Type B pancreatic cell (in vitro differentiated cells): Measurements from ENCODE around the gene KLHL29. TPM values are rescaled to one million over a fixed set of nuclear protein-coding genes. Genes with fewer than 3 reads are reported as not detected.
A peak's percentile ranks its signal among the peaks of the same experiment; 100 is the strongest.

ENCODE experiments used
- DNase-seq: peaks from one replicate; pipeline ENCODE4 v3.0.0; 2021; ENCODE audit warnings: mixed read lengths; ENCODE audit not compliant: unreplicated experiment; ENCODE audit errors: extremely low spot score
- H3K27ac Mint-ChIP-seq: 2 replicates; pipeline ENCODE4 v1.8.0; 2021; ENCODE audit warnings: mild to moderate bottlenecking, mixed read lengths
- H3K27me3 Mint-ChIP-seq: 2 replicates; pipeline ENCODE4 v1.8.0; 2021; ENCODE audit warnings: mixed read lengths
- H3K36me3 Mint-ChIP-seq: 2 replicates; pipeline ENCODE4 v1.8.0; 2021; ENCODE audit warnings: mixed read lengths
- H3K4me1 Mint-ChIP-seq: one replicate; pipeline ENCODE4 v1.8.0; 2021; ENCODE audit warnings: mixed read lengths; ENCODE audit not compliant: unreplicated experiment
- H3K4me3 Mint-ChIP-seq: 2 replicates; pipeline ENCODE4 v1.8.0; 2021; ENCODE audit warnings: mild to moderate bottlenecking, mixed read lengths
- H3K9me3 Mint-ChIP-seq: 2 replicates; pipeline ENCODE4 v1.8.0; 2021; ENCODE audit warnings: mixed read lengths
- total RNA-seq: library from RNA; stranded (reverse); gene quantifications from 2 replicates; pipeline ENCODE4 v1.2.1, GENCODE V29; 2021; ENCODE audit warnings: low replicate concordance
- TF ChIP-seq, protein P1 (sequence below): fragments of 200-600 bp; sonication (generic); conservative IDR thresholded peaks from 2 replicates; pipeline ENCODE4 v1.5.0; 2021; ENCODE audit warnings: antibody characterized with exemption, mild to moderate bottlenecking

Gene KLHL29
- total RNA-seq, 1 donor from 2014 or later, result 24.1 TPM

DNA sequence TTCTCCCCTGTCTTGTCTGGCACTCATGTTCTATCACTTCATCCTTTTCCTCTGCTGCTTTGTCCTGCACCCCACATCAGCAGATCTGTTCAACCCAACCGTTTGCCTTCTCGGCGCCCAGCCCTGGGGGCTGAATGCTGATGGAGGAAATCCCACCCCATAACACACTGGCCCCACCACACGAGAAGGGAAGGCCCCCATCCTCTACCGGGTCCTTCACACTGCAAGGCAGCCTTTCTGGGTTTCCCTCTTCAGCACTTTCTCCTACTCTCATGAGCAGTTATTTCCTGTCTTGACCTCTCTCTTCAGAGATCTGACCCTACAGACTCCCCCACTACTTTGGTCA lies 314.6 kb downstream of the KLHL29 start:
- TF ChIP-seq, protein P1, sequence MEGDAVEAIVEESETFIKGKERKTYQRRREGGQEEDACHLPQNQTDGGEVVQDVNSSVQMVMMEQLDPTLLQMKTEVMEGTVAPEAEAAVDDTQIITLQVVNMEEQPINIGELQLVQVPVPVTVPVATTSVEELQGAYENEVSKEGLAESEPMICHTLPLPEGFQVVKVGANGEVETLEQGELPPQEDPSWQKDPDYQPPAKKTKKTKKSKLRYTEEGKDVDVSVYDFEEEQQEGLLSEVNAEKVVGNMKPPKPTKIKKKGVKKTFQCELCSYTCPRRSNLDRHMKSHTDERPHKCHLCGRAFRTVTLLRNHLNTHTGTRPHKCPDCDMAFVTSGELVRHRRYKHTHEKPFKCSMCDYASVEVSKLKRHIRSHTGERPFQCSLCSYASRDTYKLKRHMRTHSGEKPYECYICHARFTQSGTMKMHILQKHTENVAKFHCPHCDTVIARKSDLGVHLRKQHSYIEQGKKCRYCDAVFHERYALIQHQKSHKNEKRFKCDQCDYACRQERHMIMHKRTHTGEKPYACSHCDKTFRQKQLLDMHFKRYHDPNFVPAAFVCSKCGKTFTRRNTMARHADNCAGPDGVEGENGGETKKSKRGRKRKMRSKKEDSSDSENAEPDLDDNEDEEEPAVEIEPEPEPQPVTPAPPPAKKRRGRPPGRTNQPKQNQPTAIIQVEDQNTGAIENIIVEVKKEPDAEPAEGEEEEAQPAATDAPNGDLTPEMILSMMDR, result no peak
- Mint-ChIP-seq H3K9me3 (peaks cover 6% of the 10 kb centered on the region), H3K36me3 (peaks cover 45% of the 10 kb centered on the region), H3K4me3 (no peak overlapping the region), H3K27me3 (no peaks in the 10 kb centered on the region), H3K27ac (peak overlapping the region; percentile 19), H3K4me1 (peaks cover 9% of the 10 kb centered on the region)
- peak; percentile 34 for DNase-seq

DNA sequence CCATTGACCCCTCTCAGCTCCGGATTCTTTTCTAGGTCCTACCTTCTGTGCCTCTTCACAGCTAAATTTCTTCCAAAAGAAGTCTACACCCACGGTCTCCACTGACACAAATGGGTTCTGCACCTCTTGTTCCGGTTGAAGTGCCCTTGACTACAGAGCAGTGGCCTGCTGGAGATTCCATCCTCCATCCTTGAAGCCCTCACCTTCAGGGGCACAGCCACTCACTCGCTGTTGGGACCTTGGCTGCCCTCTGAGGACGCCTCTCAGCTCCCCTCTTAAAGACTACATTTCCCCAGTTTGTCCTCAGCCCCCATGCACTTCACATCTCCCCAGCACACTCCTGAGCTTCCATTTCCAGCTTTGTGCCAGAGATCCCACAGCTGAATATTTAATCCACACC lies 315.6 kb downstream of the KLHL29 start:
- no peak for DNase-seq
- Mint-ChIP-seq H3K4me3 (no peak overlapping the region), H3K9me3 (peaks cover 6% of the 10 kb centered on the region), H3K4me1 (peaks cover 9% of the 10 kb centered on the region), H3K27ac (peak overlapping the region; percentile 0), H3K27me3 (no peaks in the 10 kb centered on the region), H3K36me3 (peaks cover 45% of the 10 kb centered on the region)
- TF ChIP-seq, protein P1, result no peak

DNA sequence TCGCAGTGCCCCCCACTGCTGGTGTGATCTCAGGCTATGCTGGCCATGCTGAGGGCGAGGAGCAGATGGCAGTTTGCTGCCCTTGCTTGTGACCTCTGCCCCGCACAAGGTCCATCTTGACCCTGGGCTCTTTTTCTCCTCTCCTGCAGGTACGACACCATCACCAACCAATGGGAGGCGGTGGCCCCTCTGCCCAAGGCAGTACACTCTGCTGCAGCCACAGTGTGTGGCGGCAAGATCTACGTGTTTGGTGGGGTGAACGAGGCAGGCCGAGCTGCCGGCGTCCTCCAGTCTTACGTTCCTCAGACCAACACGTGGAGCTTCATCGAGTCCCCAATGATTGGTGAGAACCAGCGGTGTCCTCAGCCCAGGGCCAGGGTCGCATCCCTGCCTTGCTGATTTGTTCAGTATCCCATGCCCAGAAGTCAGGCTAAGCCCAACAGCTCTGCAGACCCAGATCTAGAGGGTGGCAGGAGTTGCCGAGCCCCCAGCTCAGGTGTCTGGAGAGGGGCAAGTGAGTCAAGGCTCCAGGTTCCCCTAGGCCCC lies 318.1 kb downstream of the KLHL29 start:
- Mint-ChIP-seq H3K4me3 (no peak overlapping the region), H3K9me3 (peaks cover 6% of the 10 kb centered on the region), H3K4me1 (peaks cover 9% of the 10 kb centered on the region), H3K27ac (no peak overlapping the region), H3K27me3 (no peaks in the 10 kb centered on the region), H3K36me3 (peaks cover 53% of the 10 kb centered on the region)
- TF ChIP-seq, protein P1, result no peak
- no peak for DNase-seq

DNA sequence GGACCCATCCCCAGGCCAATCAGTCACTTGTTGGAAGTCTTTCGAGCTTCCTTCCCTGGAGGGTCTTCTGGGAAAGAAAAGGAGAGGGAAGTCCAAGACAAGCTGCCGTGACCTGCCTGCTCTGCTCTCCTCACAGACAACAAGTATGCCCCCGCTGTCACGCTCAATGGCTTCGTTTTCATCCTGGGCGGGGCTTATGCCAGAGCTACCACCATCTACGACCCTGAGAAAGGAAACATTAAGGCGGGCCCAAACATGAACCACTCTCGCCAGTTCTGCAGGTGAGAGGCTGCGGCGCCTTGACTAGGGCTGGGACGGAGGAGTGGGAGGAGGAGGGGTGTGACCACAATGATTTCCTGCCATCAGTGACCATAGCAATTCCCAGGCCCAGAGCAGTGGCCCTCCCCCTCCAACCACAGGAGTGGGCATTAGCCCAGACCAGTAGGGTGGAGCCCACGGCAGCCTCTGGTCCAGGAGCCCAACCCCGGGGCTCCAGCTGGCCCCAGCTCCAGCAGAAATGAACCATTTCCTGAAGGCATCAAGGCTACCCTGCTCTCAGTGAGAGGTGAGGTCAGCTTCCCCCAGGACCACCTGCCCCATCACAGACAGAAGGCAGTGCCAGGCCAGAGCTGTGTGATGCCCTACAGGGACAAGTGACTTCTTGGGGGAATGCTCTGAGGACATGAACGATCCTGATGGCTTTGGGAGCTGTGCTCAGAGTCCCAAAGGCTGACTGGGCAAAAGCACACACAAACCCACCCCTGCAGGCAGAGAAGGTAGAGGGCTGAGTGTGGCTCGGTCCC lies 318.8 kb downstream of the KLHL29 start:
- H3K36me3 Mint-ChIP-seq, result peaks cover 51% of the 10 kb centered on the region
- no peaks in the 10 kb centered on the region for H3K27me3 Mint-ChIP-seq
- DNase-seq, result no peak
- H3K4me3 Mint-ChIP-seq, result no peak overlapping the region
- H3K4me1 Mint-ChIP-seq, result peaks cover 9% of the 10 kb centered on the region
- no peak overlapping the region for H3K27ac Mint-ChIP-seq
- H3K9me3 Mint-ChIP-seq, result peaks cover 6% of the 10 kb centered on the region
- TF ChIP-seq, protein P1, result no peak

DNA sequence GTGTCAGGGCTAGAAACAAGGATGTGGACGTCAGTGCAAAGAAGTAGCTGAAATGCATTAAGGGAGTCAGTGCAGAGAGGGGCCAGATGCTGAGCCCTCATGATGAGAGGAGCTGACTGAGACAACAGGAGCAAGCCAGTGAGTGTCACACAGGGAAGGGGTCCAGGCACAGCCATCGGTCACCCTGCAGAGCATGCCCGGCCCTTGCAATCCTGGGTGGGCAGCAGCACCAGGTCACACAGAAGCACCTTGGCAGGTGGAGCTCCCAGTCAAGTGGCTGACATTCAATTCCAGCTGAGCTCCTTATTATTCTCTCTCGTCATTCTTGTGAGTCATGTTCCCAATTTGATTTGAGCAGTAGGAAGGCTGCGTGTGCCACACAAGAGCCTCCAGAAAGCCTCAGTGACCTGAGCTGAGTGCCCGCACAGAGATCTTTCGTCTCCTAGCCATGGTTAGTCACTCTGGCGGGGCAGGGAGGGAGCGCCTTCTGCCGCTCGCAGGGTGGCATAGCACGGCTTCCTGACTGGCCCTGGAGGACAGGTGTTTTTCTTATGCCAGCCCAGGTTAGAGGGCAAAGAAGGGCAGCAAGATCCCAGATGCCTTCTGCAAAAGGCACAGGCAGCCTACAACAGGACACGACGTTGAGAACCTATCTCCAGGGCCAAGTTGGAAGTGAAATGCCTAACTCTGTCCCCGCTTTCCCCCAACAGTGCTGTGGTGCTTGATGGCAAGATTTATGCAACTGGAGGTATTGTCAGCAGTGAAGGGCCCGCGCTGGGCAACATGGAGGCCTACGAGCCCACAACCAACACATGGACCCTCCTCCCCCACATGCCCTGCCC lies 321.0 kb downstream of the KLHL29 start:
- DNase-seq, result no peak
- H3K4me3 Mint-ChIP-seq, result no peak overlapping the region
- no peaks in the 10 kb centered on the region for H3K4me1 Mint-ChIP-seq
- no peak overlapping the region for H3K27ac Mint-ChIP-seq
- peaks cover 42% of the 10 kb centered on the region for H3K36me3 Mint-ChIP-seq
- no peaks in the 10 kb centered on the region for H3K27me3 Mint-ChIP-seq
- H3K9me3 Mint-ChIP-seq, result no peaks in the 10 kb centered on the region
- TF ChIP-seq, protein P1, result no peak
